WTC11 (cell line): ENCODE measurements around the gene MRGPRF. TPM values are rescaled to one million over a fixed set of nuclear protein-coding genes. Genes with fewer than 3 reads are reported as not detected.

Source experiments
- ATAC-seq: fragments of 200-7000 bp; cut with Tn5 transposase; 2 replicates; pipeline ENCODE4 v1.10.0; 2021; ENCODE audit warnings: mild to moderate bottlenecking, moderate library complexity
- CTCF ChIA-PET: fragments of 300-600 bp; sonication (Branson Sonifier 250); formaldehyde crosslinking; loops from one replicate; lab custom pipeline; 2021; ENCODE audit warnings: antibody characterized with exemption; lab: Charles Lee
- POLR2A ChIA-PET: fragments of 350-600 bp; sonication (Branson Sonifier 250); formaldehyde crosslinking; loops from one replicate; lab custom pipeline; 2021; ENCODE audit warnings: antibody characterized with exemption; lab: Charles Lee
- DNase-seq: peaks from one replicate; pipeline ENCODE4 v3.0.0; 2021; ENCODE audit warnings: low spot score
- H3K27ac Mint-ChIP-seq: 2 replicates; pipeline ENCODE4 v1.8.0; 2021; ENCODE audit warnings: mixed read lengths
- H3K27me3 Mint-ChIP-seq: 2 replicates; pipeline ENCODE4 v1.8.0; 2021; ENCODE audit warnings: low read depth, mild to moderate bottlenecking, moderate library complexity, mixed read lengths
- H3K36me3 Mint-ChIP-seq: 2 replicates; pipeline ENCODE4 v1.8.0; 2021; ENCODE audit warnings: mixed read lengths
- H3K4me1 Mint-ChIP-seq: 2 replicates; pipeline ENCODE4 v1.8.0; 2022; ENCODE audit warnings: mixed read lengths
- H3K4me3 Mint-ChIP-seq: 2 replicates; pipeline ENCODE4 v1.8.0; 2021; ENCODE audit warnings: mild to moderate bottlenecking, moderate library complexity, mixed read lengths
- H3K9me3 Mint-ChIP-seq: 2 replicates; pipeline ENCODE4 v1.8.0; 2021; ENCODE audit warnings: mixed read lengths
- ATF1 ChIP-seq: sonication (generic); formaldehyde crosslinking; IDR thresholded peaks from 2 replicates; pipeline ENCODE4 v1.8.1; 2023; ENCODE audit warnings: mild to moderate bottlenecking, moderate library complexity, missing genetic modification reagents
- ESRRA ChIP-seq: sonication (generic); formaldehyde crosslinking; IDR thresholded peaks from 2 replicates; pipeline ENCODE4 v1.8.1; 2022; ENCODE audit warnings: mild to moderate bottlenecking, missing genetic modification reagents, borderline replicate concordance
- HMGA2 ChIP-seq: fragments of 250-450 bp; sonication (Bioruptor Pico); IDR thresholded peaks from 2 replicates; pipeline ENCODE4 v1.4.0; 2021; ENCODE audit warnings: mild to moderate bottlenecking, moderate library complexity
- JAZF1 ChIP-seq: fragments of 250-450 bp; sonication (Bioruptor Pico); IDR thresholded peaks from 2 replicates; pipeline ENCODE4 v1.9.0; 2021; ENCODE audit warnings: moderate library complexity, mild to moderate bottlenecking, inconsistent platforms
- JUN ChIP-seq: sonication (generic); formaldehyde crosslinking; IDR thresholded peaks from 2 replicates; pipeline ENCODE4 v1.8.0; 2023; ENCODE audit warnings: mild to moderate bottlenecking, missing genetic modification reagents
- KAT7 ChIP-seq: sonication (generic); formaldehyde crosslinking; IDR thresholded peaks from 2 replicates; pipeline ENCODE4 v1.8.1; 2023; ENCODE audit warnings: missing genetic modification reagents, mild to moderate bottlenecking, borderline replicate concordance
- NR1H2 ChIP-seq: sonication (generic); formaldehyde crosslinking; IDR thresholded peaks from 2 replicates; pipeline ENCODE4 v1.9.0; 2021; ENCODE audit warnings: mild to moderate bottlenecking, moderate library complexity, missing genetic modification reagents
- NR2C2 ChIP-seq: sonication (generic); formaldehyde crosslinking; IDR thresholded peaks from 2 replicates; pipeline ENCODE4 v1.8.0; 2022; ENCODE audit warnings: mild to moderate bottlenecking, missing genetic modification reagents
- NR3C1 ChIP-seq: sonication (generic); formaldehyde crosslinking; conservative IDR thresholded peaks from 2 replicates; pipeline ENCODE4 v1.8.1; 2023; ENCODE audit warnings: low read depth, mild to moderate bottlenecking, missing genetic modification reagents
- OVOL2 ChIP-seq: fragments of 250-450 bp; sonication (Bioruptor Pico); IDR thresholded peaks from 2 replicates; pipeline ENCODE4 v1.9.0; 2021; ENCODE audit warnings: mild to moderate bottlenecking, borderline replicate concordance
- RELA ChIP-seq: sonication (generic); formaldehyde crosslinking; IDR thresholded peaks from 2 replicates; pipeline ENCODE4 v1.8.1; 2022; ENCODE audit warnings: missing genetic modification reagents, mild to moderate bottlenecking, borderline replicate concordance
- SOX15 ChIP-seq: fragments of 250-450 bp; sonication (Bioruptor Pico); IDR thresholded peaks from 2 replicates; pipeline ENCODE4 v1.9.0; 2021; ENCODE audit warnings: mild to moderate bottlenecking
- TCF7 ChIP-seq: sonication (generic); formaldehyde crosslinking; IDR thresholded peaks from 2 replicates; pipeline ENCODE4 v1.8.0; 2022; ENCODE audit warnings: mild to moderate bottlenecking, low read depth, missing genetic modification reagents, moderate library complexity
- TEAD1 ChIP-seq: sonication (generic); formaldehyde crosslinking; IDR thresholded peaks from 2 replicates; pipeline ENCODE4 v1.8.0; 2022; ENCODE audit warnings: mild to moderate bottlenecking, missing genetic modification reagents
- ZNF232 ChIP-seq: sonication (generic); formaldehyde crosslinking; IDR thresholded peaks from 2 replicates; pipeline ENCODE4 v1.8.0; 2022; ENCODE audit warnings: mild to moderate bottlenecking, missing genetic modification reagents
- ZNF416 ChIP-seq: fragments of 250-450 bp; sonication (Bioruptor Pico); IDR thresholded peaks from 2 replicates; pipeline ENCODE4 v1.9.0; 2021; ENCODE audit warnings: mild to moderate bottlenecking, inconsistent platforms
- total RNA-seq: library from RNA; stranded (reverse); gene quantifications from 3 replicates; pipeline ENCODE4 v1.2.3, GENCODE V29; 2021
- TF ChIP-seq, protein P1 (sequence below): sonication (generic); formaldehyde crosslinking; IDR thresholded peaks from 2 replicates; pipeline ENCODE4 v1.8.1; 2022; ENCODE audit warnings: missing genetic modification reagents, borderline replicate concordance
- TF ChIP-seq, protein P2 (sequence below): sonication (generic); formaldehyde crosslinking; IDR thresholded peaks from 2 replicates; pipeline ENCODE4 v1.8.0; 2022; ENCODE audit warnings: missing genetic modification reagents
- TF ChIP-seq, protein P3 (sequence below): fragments of 250-450 bp; sonication (Bioruptor Pico); IDR thresholded peaks from 2 replicates; pipeline ENCODE4 v1.9.0; 2021; ENCODE audit warnings: moderate library complexity, mild to moderate bottlenecking, inconsistent platforms, borderline replicate concordance
- TF ChIP-seq, protein P4 (sequence below): sonication (generic); formaldehyde crosslinking; IDR thresholded peaks from 2 replicates; pipeline ENCODE4 v1.8.1; 2022; ENCODE audit warnings: low read depth, mild to moderate bottlenecking, moderate library complexity, missing genetic modification reagents, borderline replicate concordance
- TF ChIP-seq, protein P5 (sequence below): sonication (generic); formaldehyde crosslinking; IDR thresholded peaks from 2 replicates; pipeline ENCODE4 v1.8.1; 2022; ENCODE audit warnings: mild to moderate bottlenecking, missing genetic modification reagents, moderate library complexity, borderline replicate concordance
- TF ChIP-seq, protein P6 (sequence below): sonication (generic); formaldehyde crosslinking; IDR thresholded peaks from 2 replicates; pipeline ENCODE4 v1.8.1; 2023; ENCODE audit warnings: mild to moderate bottlenecking, moderate library complexity, missing genetic modification reagents

Gene MRGPRF
- total RNA-seq, 1 experiment from 2014 or later, result 3.8 TPM

DNA sequence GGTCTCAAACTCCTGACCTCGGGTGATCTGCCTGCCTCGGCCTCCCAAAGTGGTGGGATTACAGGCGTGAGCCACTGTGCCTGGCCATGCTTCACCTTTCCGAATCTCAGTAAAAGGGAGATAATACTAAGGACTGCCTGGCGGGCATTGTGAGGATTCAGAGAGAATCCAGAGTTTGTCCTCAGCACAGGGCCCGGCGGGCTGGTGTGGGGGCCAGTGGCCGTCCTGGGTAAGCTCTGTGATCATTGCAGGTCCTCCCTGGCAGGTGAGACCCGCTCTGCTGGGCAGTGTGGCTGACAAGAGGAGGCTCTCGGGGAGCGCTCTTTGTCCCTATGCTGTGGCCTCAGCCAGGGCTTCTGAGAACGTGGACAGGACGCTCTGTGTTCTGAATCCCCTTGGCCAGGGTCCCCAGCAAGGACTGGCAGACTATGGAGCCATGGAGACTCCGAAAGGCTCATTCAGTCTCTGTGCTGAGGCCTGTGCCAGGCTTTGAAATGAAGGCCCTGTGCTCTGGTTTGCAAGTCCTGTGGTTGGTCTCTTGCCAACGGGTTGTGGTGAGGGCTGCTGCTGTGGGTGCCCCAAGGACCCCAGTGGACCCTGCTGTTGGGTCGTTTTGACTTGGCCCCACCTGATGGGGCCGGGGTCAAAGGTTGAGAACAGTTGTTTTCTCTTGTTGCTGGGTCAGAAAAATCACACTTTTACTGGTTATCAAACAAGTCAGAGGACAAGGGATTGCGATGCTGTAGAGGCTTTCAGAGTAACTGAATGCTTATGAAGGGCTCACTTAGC is 37.7 kb upstream of the MRGPRF start:
- CTCF ChIA-PET, result interaction anchor here (1.0 to 3.4 kb wide), 3 partner anchors 23 to 40 kb away, joined by 3 to 18 read pairs (median 5); partner anchors contain the start of gene MRGPRF
- H3K27ac Mint-ChIP-seq, result no peak overlapping the region; the same call in none of the 2 replicates

DNA sequence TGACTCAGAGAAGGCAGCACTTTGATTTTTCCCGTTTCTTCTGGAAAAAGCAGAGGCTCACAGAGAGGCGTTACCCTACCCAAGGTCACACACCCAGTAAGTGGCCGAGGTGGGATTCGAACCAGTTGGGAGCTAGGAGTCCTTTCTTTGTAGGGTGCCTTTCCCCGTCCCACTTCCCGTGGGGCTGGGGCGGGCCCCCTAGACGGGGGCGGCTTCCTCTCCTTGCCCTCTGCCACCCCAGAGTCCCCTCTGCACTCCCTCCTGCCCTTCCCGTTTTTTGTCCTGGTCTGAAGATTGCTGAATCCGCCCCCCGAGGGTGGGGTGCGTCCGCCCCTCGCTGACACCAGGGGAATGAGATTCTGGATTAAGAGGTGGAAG is 36.4 kb upstream of the MRGPRF start:
- ChIA-PET POLR2A (no interaction called here), CTCF (interaction anchor here (1.0 to 3.4 kb wide), 8 partner anchors 22 to 274 kb away, joined by 4 to 18 read pairs (median 6); partner anchors contain the start of gene MRGPRF)
- Mint-ChIP-seq H3K4me1 (peaks cover 33% of the 10 kb centered on the region), H3K9me3 (no peaks in the 10 kb centered on the region), H3K27ac (peak overlapping the region; percentile 45; the same call in 1 of the 2 replicates)
- no peak for ATAC-seq
- TF ChIP-seq, protein P1, sequence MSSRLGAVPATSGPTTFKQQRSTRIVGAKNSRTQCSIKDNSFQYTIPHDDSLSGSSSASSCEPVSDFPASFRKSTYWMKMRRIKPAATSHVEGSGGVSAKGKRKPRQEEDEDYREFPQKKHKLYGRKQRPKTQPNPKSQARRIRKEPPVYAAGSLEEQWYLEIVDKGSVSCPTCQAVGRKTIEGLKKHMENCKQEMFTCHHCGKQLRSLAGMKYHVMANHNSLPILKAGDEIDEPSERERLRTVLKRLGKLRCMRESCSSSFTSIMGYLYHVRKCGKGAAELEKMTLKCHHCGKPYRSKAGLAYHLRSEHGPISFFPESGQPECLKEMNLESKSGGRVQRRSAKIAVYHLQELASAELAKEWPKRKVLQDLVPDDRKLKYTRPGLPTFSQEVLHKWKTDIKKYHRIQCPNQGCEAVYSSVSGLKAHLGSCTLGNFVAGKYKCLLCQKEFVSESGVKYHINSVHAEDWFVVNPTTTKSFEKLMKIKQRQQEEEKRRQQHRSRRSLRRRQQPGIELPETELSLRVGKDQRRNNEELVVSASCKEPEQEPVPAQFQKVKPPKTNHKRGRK, result no peak
- TF ChIP-seq KAT7 (CRISPR knock-in tag) (no peak), ESRRA (CRISPR knock-in tag) (no peak), JUN (CRISPR knock-in tag) (no peak), JAZF1 (no peak), NR1H2 (CRISPR knock-in tag) (no peak), SOX15 (CRISPR knock-in tag) (no peak), OVOL2 (CRISPR knock-in tag) (no peak), ZNF232 (CRISPR knock-in tag) (no peak), HMGA2 (CRISPR knock-in tag) (no peak), TEAD1 (CRISPR knock-in tag) (no peak), ATF1 (CRISPR knock-in tag) (no peak), ZNF416 (CRISPR knock-in tag) (no peak), RELA (no peak)
- TF ChIP-seq, protein P2, sequence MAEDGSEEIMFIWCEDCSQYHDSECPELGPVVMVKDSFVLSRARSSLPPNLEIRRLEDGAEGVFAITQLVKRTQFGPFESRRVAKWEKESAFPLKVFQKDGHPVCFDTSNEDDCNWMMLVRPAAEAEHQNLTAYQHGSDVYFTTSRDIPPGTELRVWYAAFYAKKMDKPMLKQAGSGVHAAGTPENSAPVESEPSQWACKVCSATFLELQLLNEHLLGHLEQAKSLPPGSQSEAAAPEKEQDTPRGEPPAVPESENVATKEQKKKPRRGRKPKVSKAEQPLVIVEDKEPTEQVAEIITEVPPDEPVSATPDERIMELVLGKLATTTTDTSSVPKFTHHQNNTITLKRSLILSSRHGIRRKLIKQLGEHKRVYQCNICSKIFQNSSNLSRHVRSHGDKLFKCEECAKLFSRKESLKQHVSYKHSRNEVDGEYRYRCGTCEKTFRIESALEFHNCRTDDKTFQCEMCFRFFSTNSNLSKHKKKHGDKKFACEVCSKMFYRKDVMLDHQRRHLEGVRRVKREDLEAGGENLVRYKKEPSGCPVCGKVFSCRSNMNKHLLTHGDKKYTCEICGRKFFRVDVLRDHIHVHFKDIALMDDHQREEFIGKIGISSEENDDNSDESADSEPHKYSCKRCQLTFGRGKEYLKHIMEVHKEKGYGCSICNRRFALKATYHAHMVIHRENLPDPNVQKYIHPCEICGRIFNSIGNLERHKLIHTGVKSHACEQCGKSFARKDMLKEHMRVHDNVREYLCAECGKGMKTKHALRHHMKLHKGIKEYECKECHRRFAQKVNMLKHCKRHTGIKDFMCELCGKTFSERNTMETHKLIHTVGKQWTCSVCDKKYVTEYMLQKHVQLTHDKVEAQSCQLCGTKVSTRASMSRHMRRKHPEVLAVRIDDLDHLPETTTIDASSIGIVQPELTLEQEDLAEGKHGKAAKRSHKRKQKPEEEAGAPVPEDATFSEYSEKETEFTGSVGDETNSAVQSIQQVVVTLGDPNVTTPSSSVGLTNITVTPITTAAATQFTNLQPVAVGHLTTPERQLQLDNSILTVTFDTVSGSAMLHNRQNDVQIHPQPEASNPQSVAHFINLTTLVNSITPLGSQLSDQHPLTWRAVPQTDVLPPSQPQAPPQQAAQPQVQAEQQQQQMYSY (CRISPR knock-in tag), result no peak
- TF ChIP-seq, protein P3, sequence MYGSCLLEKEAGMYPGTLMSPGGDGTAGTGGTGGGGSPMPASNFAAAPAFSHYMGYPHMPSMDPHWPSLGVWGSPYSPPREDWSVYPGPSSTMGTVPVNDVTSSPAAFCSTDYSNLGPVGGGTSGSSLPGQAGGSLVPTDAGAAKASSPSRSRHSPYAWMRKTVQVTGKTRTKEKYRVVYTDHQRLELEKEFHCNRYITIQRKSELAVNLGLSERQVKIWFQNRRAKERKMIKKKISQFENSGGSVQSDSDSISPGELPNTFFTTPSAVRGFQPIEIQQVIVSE (CRISPR knock-in tag), result no peak
- TF ChIP-seq, all 79 proteins: peak for 0
- Mint-ChIP-seq H3K27me3 (no peaks in the 10 kb centered on the region), H3K4me3 (peak overlapping the region; percentile 77), H3K36me3 (peaks cover 2% of the 10 kb centered on the region; the same call in 1 of the 2 replicates)
- no peak for DNase-seq

More for the DNA sequence above, 37.7 kb upstream of the MRGPRF start:
- H3K36me3 Mint-ChIP-seq, result peaks cover 2% of the 10 kb centered on the region; the same call in 1 of the 2 replicates
- H3K27me3 Mint-ChIP-seq, result no peaks in the 10 kb centered on the region
- no peak for TF ChIP-seq HMGA2 (CRISPR knock-in tag)
- TF ChIP-seq NR3C1 (CRISPR knock-in tag), result no peak
- TF ChIP-seq TCF7 (CRISPR knock-in tag), result no peak
- TF ChIP-seq NR2C2 (CRISPR knock-in tag), result no peak
- TF ChIP-seq, protein P4, sequence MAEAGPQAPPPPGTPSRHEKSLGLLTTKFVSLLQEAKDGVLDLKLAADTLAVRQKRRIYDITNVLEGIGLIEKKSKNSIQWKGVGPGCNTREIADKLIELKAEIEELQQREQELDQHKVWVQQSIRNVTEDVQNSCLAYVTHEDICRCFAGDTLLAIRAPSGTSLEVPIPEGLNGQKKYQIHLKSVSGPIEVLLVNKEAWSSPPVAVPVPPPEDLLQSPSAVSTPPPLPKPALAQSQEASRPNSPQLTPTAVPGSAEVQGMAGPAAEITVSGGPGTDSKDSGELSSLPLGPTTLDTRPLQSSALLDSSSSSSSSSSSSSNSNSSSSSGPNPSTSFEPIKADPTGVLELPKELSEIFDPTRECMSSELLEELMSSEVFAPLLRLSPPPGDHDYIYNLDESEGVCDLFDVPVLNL (CRISPR knock-in tag), result no peak
- TF ChIP-seq, protein P5, sequence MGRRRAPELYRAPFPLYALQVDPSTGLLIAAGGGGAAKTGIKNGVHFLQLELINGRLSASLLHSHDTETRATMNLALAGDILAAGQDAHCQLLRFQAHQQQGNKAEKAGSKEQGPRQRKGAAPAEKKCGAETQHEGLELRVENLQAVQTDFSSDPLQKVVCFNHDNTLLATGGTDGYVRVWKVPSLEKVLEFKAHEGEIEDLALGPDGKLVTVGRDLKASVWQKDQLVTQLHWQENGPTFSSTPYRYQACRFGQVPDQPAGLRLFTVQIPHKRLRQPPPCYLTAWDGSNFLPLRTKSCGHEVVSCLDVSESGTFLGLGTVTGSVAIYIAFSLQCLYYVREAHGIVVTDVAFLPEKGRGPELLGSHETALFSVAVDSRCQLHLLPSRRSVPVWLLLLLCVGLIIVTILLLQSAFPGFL (CRISPR knock-in tag), result no peak
- TF ChIP-seq, protein P6, sequence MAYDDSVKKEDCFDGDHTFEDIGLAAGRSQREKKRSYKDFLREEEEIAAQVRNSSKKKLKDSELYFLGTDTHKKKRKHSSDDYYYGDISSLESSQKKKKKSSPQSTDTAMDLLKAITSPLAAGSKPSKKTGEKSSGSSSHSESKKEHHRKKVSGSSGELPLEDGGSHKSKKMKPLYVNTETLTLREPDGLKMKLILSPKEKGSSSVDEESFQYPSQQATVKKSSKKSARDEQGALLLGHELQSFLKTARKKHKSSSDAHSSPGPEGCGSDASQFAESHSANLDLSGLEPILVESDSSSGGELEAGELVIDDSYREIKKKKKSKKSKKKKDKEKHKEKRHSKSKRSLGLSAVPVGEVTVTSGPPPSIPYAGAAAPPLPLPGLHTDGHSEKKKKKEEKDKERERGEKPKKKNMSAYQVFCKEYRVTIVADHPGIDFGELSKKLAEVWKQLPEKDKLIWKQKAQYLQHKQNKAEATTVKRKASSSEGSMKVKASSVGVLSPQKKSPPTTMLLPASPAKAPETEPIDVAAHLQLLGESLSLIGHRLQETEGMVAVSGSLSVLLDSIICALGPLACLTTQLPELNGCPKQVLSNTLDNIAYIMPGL, result no peak
- H3K4me3 Mint-ChIP-seq, result peak overlapping the region; percentile 77
- H3K9me3 Mint-ChIP-seq, result no peaks in the 10 kb centered on the region
- peaks cover 25% of the 10 kb centered on the region for H3K4me1 Mint-ChIP-seq
- ATAC-seq (no peak), DNase-seq (no peak)
- POLR2A ChIA-PET, result no interaction called here
